PC-9 (cell line): ENCODE data around the gene SRSF12. TPM values are rescaled to one million over a fixed set of nuclear protein-coding genes. Genes with fewer than 3 reads are reported as not detected.

ENCODE experiments used
- BruUV-seq: library from RNA; stranded (reverse); fragments of 400-500 nt; replicated peaks from 2 replicates; lab custom pipeline; 2021; lab: Mats Ljungman, UMichigan
- CTCF ChIA-PET: fragments of 300-600 bp; sonication (Branson Sonifier 250); formaldehyde crosslinking; loops from one replicate; lab custom pipeline; 2022; ENCODE audit warnings: antibody characterized with exemption; lab: Charles Lee
- POLR2A ChIA-PET: fragments of 300-600 bp; sonication (Branson Sonifier 250); formaldehyde crosslinking; loops from one replicate; lab custom pipeline; 2022; ENCODE audit warnings: antibody characterized with exemption; ENCODE audit not compliant: unreplicated experiment; lab: Charles Lee
- DNase-seq, 2 experiments: peaks; one replicate each; pipeline versions ENCODE4 v3.0.0 to v3.0.0-alpha.2; 2015 to 2022; ENCODE audit warnings: mixed read lengths in 1 of 2
- H2AFZ ChIP-seq: fragments of 200-600 bp; sonication (generic); 2 replicates; pipeline ENCODE4 v1.8.1; 2017; ENCODE audit warnings: antibody characterized with exemption
- H3F3A ChIP-seq: fragments of 200-600 bp; sonication (generic); 2 replicates; pipeline ENCODE4 v1.8.1; 2017; ENCODE audit warnings: antibody characterized with exemption, mild to moderate bottlenecking, low read depth; ENCODE audit not compliant: insufficient read depth
- H3K27ac ChIP-seq: fragments of 200-600 bp; sonication (generic); 2 replicates; pipeline ENCODE4 v1.6.1; 2016; ENCODE audit warnings: mixed run types
- H3K27me3 ChIP-seq: fragments of 200-600 bp; sonication (generic); 2 replicates; pipeline ENCODE4 v1.6.1; 2016; ENCODE audit warnings: low read depth, mixed run types; ENCODE audit not compliant: insufficient read depth
- H3K36me3 ChIP-seq: fragments of 200-600 bp; sonication (generic); 2 replicates; pipeline ENCODE4 v1.6.1; 2016; ENCODE audit warnings: low read depth, mixed run types
- H3K4me1 ChIP-seq: fragments of 200-600 bp; sonication (generic); replicated peaks from 2 replicates; pipeline ENCODE4 v1.6.1; 2016; ENCODE audit warnings: mixed run types; ENCODE audit not compliant: insufficient read depth
- H3K4me2 ChIP-seq: fragments of 200-600 bp; sonication (generic); 2 replicates; pipeline ENCODE4 v1.6.1; 2017; ENCODE audit warnings: mixed run types
- H3K4me3 ChIP-seq: fragments of 200-600 bp; sonication (generic); 2 replicates; pipeline ENCODE4 v1.6.1; 2016; ENCODE audit warnings: mixed run types
- H3K79me2 ChIP-seq: fragments of 200-600 bp; sonication (generic); 2 replicates; pipeline ENCODE4 v1.6.1; 2017; ENCODE audit warnings: low read depth, mixed run types
- H3K9me2 ChIP-seq: fragments of 200-600 bp; sonication (generic); 2 replicates; pipeline ENCODE4 v1.8.1; 2017; ENCODE audit warnings: mild to moderate bottlenecking; ENCODE audit not compliant: insufficient read depth
- H3K9me3 ChIP-seq: fragments of 200-600 bp; sonication (generic); 2 replicates; pipeline ENCODE4 v1.8.1; 2016; ENCODE audit warnings: low read depth; ENCODE audit not compliant: insufficient read depth
- H4K20me1 ChIP-seq: fragments of 200-600 bp; sonication (generic); 2 replicates; pipeline ENCODE4 v1.8.1; 2017; ENCODE audit not compliant: insufficient read depth
- EZH2 ChIP-seq: fragments of 200-600 bp; sonication (generic); IDR thresholded peaks from 2 replicates; pipeline ENCODE4 v1.8.0; 2017; ENCODE audit warnings: antibody characterized with exemption, low read depth
- intact Hi-C: fragments of 100-400 bp; cut with micrococcal nuclease; formaldehyde crosslinking; loops from one replicate; pipeline ENCODE4 v1.10.0; 2022; ENCODE audit not compliant: unreplicated experiment
- total RNA-seq: library from RNA; stranded (reverse); gene quantifications from 2 replicates; pipeline ENCODE4 v1.2.3, GENCODE V29; 2021
- TF ChIP-seq, protein P1 (sequence below): fragments of 200-600 bp; sonication (generic); conservative IDR thresholded peaks from 2 replicates; pipeline ENCODE4 v1.6.1; 2017; ENCODE audit warnings: mixed run types, antibody characterized with exemption, mild to moderate bottlenecking, moderate library complexity

SRSF12 gene
- total RNA-seq, 1 experiment from 2014 or later = not detected

DNA sequence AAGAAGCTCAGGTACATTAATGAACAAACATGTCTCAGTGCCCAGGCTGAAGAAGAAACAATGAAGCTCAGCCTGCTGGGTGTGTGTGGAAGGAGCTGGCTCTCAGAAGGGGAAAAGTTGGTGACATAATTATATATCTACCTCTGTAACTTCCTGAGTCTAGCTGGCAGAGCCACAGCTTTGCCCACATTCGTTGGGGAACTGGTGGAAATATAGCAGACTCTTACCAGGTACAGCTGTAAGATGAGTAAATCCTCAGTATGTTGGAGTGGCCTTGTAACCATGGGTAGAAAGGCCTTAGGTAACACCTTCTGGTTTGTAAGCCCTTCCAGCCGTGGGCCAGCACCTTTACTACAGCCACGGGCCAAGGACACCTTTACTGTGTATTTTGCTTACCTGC is 67.2 kb downstream of the SRSF12 start:
- no peak for DNase-seq
- Histone ChIP-seq H4K20me1 (no peaks in the 10 kb centered on the region), H3K4me3 (no peak overlapping the region), H3K27me3 (no peaks in the 10 kb centered on the region), H3K36me3 (no peaks in the 10 kb centered on the region), H3K9me2 (no peaks in the 10 kb centered on the region), H3F3A (no peaks in the 10 kb centered on the region), H3K79me2 (no peaks in the 10 kb centered on the region), H3K27ac (no peak overlapping the region), H2AFZ (no peak overlapping the region), H3K9me3 (no peaks in the 10 kb centered on the region), H3K4me2 (no peak overlapping the region), H3K4me1 (no peaks in the 10 kb centered on the region)
- POLR2A ChIA-PET = no interaction called here
- CTCF ChIA-PET = no interaction called here
- no TSS peak for BruUV-seq
- TF ChIP-seq EZH2 = no peak
- TF ChIP-seq, protein P1, sequence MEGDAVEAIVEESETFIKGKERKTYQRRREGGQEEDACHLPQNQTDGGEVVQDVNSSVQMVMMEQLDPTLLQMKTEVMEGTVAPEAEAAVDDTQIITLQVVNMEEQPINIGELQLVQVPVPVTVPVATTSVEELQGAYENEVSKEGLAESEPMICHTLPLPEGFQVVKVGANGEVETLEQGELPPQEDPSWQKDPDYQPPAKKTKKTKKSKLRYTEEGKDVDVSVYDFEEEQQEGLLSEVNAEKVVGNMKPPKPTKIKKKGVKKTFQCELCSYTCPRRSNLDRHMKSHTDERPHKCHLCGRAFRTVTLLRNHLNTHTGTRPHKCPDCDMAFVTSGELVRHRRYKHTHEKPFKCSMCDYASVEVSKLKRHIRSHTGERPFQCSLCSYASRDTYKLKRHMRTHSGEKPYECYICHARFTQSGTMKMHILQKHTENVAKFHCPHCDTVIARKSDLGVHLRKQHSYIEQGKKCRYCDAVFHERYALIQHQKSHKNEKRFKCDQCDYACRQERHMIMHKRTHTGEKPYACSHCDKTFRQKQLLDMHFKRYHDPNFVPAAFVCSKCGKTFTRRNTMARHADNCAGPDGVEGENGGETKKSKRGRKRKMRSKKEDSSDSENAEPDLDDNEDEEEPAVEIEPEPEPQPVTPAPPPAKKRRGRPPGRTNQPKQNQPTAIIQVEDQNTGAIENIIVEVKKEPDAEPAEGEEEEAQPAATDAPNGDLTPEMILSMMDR = no peak
- intact Hi-C loops = no loop called here

DNA sequence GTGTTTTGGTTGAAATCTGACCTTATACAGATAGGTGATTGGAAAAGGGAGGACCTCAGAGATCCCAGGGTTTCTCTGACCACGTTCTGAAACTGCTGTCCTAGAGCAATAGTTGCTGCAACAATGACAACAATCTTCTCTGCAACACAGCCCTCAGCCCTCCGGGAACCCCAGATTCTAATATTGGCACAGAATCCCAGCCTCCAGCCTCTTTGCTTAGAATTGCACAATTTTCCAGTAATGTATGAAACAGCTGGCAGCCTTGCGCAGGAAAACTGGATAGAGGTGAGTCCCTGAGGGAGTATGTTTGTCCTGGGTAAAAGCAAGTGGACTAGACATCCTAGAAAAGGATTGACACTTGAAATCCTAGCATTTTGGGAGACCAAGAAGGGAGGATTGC is 67.7 kb downstream of the SRSF12 start:
- TF ChIP-seq, protein P1 = no peak
- no peak for TF ChIP-seq EZH2
- H4K20me1 ChIP-seq = no peaks in the 10 kb centered on the region
- no peak overlapping the region for H3K27ac ChIP-seq
- no peaks in the 10 kb centered on the region for H3F3A ChIP-seq
- no peak overlapping the region for H3K4me2 ChIP-seq
- no peak overlapping the region for H2AFZ ChIP-seq
- CTCF ChIA-PET = no interaction called here
- DNase-seq = no peak
- H3K27me3 ChIP-seq = no peaks in the 10 kb centered on the region
- no peaks in the 10 kb centered on the region for H3K79me2 ChIP-seq
- POLR2A ChIA-PET = no interaction called here
- intact Hi-C loops = no loop called here
- H3K9me2 ChIP-seq = no peaks in the 10 kb centered on the region
- no peaks in the 10 kb centered on the region for H3K9me3 ChIP-seq
- no TSS peak for BruUV-seq
- H3K4me3 ChIP-seq = no peak overlapping the region
- H3K36me3 ChIP-seq = no peaks in the 10 kb centered on the region
- H3K4me1 ChIP-seq = no peaks in the 10 kb centered on the region

DNA sequence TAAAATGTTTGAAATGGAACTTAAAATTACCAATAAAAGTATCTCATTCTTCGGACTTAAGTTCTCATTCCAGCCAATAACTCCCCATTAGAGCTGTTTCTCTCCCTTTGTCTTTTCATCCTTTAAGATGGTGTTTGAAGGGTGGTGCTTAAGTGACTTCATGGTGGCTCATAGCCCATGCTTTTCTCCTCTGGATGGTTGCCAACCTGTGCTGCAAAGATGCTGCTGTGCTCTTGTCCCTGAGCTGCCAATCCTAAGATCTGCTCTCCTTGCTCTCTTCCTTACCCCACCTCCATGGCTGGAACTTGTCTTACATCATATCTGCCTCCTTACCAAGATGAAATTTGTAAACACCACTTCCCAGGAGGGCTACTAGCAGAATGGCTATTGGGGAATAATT is 68.9 kb downstream of the SRSF12 start:
- Histone ChIP-seq H3K27ac (no peak overlapping the region), H3K36me3 (no peaks in the 10 kb centered on the region), H3K4me1 (no peaks in the 10 kb centered on the region), H3K4me3 (no peak overlapping the region), H3K27me3 (no peaks in the 10 kb centered on the region), H4K20me1 (no peaks in the 10 kb centered on the region), H3K9me3 (no peaks in the 10 kb centered on the region), H2AFZ (no peak overlapping the region), H3F3A (no peaks in the 10 kb centered on the region), H3K79me2 (no peaks in the 10 kb centered on the region), H3K4me2 (no peak overlapping the region), H3K9me2 (no peaks in the 10 kb centered on the region)
- CTCF ChIA-PET = no interaction called here
- no TSS peak for BruUV-seq
- DNase-seq = no peak
- POLR2A ChIA-PET = no interaction called here
- intact Hi-C loops = no loop called here
- TF ChIP-seq EZH2 = no peak
- TF ChIP-seq, protein P1 = no peak
